GM23338 (cell line): Measurements from ENCODE around the gene SSB. TPM values are rescaled to one million over a fixed set of nuclear protein-coding genes. Genes with fewer than 3 reads are reported as not detected.

ENCODE experiments used
- ATAC-seq: fragments of 200-7000 bp; cut with Tn5 transposase; 3 replicates; pipeline ENCODE4 v1.9.1; 2020
- DNase-seq: peaks from one replicate; pipeline ENCODE4 v3.0.0-alpha.2; 2015; ENCODE audit warnings: low spot score
- H2AFZ ChIP-seq: fragments of 200-600 bp; sonication (generic); 2 replicates; pipeline ENCODE4 v1.8.0; 2016; ENCODE audit warnings: antibody characterized with exemption, mild to moderate bottlenecking, moderate library complexity
- H3F3A ChIP-seq: fragments of 200-600 bp; sonication (generic); replicated peaks from 2 replicates; pipeline ENCODE4 v1.8.0; 2017; ENCODE audit warnings: antibody characterized with exemption, mixed run types, low read depth
- H3K27ac ChIP-seq: fragments of 200-600 bp; sonication (generic); 2 replicates; pipeline ENCODE4 v1.6.1; 2016; ENCODE audit warnings: low read depth
- H3K27me3 ChIP-seq: fragments of 200-600 bp; sonication (generic); 2 replicates; pipeline ENCODE4 v1.8.0; 2016; ENCODE audit warnings: mild to moderate bottlenecking, mixed run types, moderate library complexity; ENCODE audit not compliant: insufficient read depth
- H3K36me3 ChIP-seq: fragments of 200-600 bp; sonication (generic); 2 replicates; pipeline ENCODE4 v1.8.0; 2016; ENCODE audit warnings: mild to moderate bottlenecking; ENCODE audit not compliant: insufficient read depth
- H3K4me1 ChIP-seq: fragments of 200-600 bp; sonication (generic); 2 replicates; pipeline ENCODE4 v1.8.0; 2016; ENCODE audit warnings: mild to moderate bottlenecking, moderate library complexity; ENCODE audit not compliant: insufficient read depth
- H3K4me2 ChIP-seq: fragments of 200-600 bp; sonication (generic); 2 replicates; pipeline ENCODE4 v1.7.1; 2017; ENCODE audit warnings: mixed run types
- H3K4me3 ChIP-seq: fragments of 200-600 bp; sonication (generic); 2 replicates; pipeline ENCODE4 v1.6.1; 2016; ENCODE audit warnings: mixed run types
- H3K79me2 ChIP-seq: fragments of 200-600 bp; sonication (generic); replicated peaks from 2 replicates; pipeline ENCODE4 v1.8.0; 2017; ENCODE audit warnings: mild to moderate bottlenecking; ENCODE audit not compliant: insufficient read depth
- H3K9me2 ChIP-seq: fragments of 200-600 bp; sonication (generic); 2 replicates; pipeline ENCODE4 v1.8.0; 2017; ENCODE audit not compliant: insufficient read depth
- H4K20me1 ChIP-seq: fragments of 200-600 bp; sonication (generic); replicated peaks from 2 replicates; pipeline ENCODE4 v1.8.0; 2017; ENCODE audit warnings: mild to moderate bottlenecking; ENCODE audit not compliant: insufficient read depth
- H3K27ac Mint-ChIP-seq: 2 replicates; pipeline ENCODE4 v1.8.0; 2020; ENCODE audit warnings: inconsistent platforms, mild to moderate bottlenecking, moderate library complexity, mixed read lengths
- H3K27me3 Mint-ChIP-seq: 3 replicates; pipeline ENCODE4 v1.8.0; 2022; ENCODE audit warnings: low read depth, mild to moderate bottlenecking, moderate library complexity, mixed read lengths, inconsistent platforms; ENCODE audit not compliant: insufficient read depth, poor library complexity
- H3K36me3 Mint-ChIP-seq: 3 replicates; pipeline ENCODE4 v1.8.0; 2021; ENCODE audit warnings: low read depth, mild to moderate bottlenecking, inconsistent platforms, moderate library complexity, mixed read lengths
- H3K4me1 Mint-ChIP-seq: 3 replicates; pipeline ENCODE4 v1.8.0; 2020; ENCODE audit warnings: mild to moderate bottlenecking, inconsistent platforms, mixed read lengths
- H3K4me3 Mint-ChIP-seq: 3 replicates; pipeline ENCODE4 v1.8.0; 2021; ENCODE audit warnings: moderate library complexity, mild to moderate bottlenecking, inconsistent platforms, mixed read lengths
- H3K9me3 Mint-ChIP-seq: 3 replicates; pipeline ENCODE4 v1.8.0; 2020; ENCODE audit warnings: moderate library complexity, mild to moderate bottlenecking, inconsistent platforms, mixed read lengths
- CREB1 ChIP-seq: fragments of 250-450 bp; sonication (Bioruptor Pico); IDR thresholded peaks from 2 replicates; pipeline ENCODE4 v1.5.0; 2020; ENCODE audit warnings: low read depth, mild to moderate bottlenecking, moderate library complexity
- NANOG ChIP-seq: IDR thresholded peaks from 2 replicates; pipeline ENCODE4 v1.6.1; 2016; ENCODE audit warnings: antibody characterized with exemption, borderline replicate concordance
- ZNF114 ChIP-seq: fragments of 250-450 bp; sonication (Bioruptor Pico); IDR thresholded peaks from 2 replicates; pipeline ENCODE4 v1.5.0; 2020; ENCODE audit warnings: mild to moderate bottlenecking, moderate library complexity
- ZNF331 ChIP-seq: fragments of 250-450 bp; sonication (Bioruptor Pico); IDR thresholded peaks from 2 replicates; pipeline ENCODE4 v1.5.0; 2020; ENCODE audit warnings: low read depth, mild to moderate bottlenecking, moderate library complexity
- polyA plus RNA-seq: library from polyadenylated mRNA; unstranded; fragments of >200 nt; fragmentation: Nextera tagmentation; extraction: Ambion mirVana; gene quantifications from 2 replicates; pipeline ENCODE4 v1.2.1, GENCODE V29; 2016
- total RNA-seq: library from RNA; depleted of rRNA; stranded (reverse); fragments of >200 nt; shearing (Covaris generic); gene quantifications from 2 replicates; pipeline ENCODE4 v1.2.3, GENCODE V29; 2014
- TF ChIP-seq, protein P1 (sequence below): IDR thresholded peaks from one replicate; pipeline ENCODE4 v1.6.1; 2018; ENCODE audit warnings: antibody characterized with exemption; ENCODE audit not compliant: unreplicated experiment
- TF ChIP-seq, protein P2 (sequence below): IDR thresholded peaks from 2 replicates; pipeline ENCODE4 v1.6.1; 2016; ENCODE audit warnings: antibody characterized with exemption

Gene SSB
- total and polyA plus RNA-seq, 2 experiments from 2014 or later, result 246 to 1,104 TPM

DNA sequence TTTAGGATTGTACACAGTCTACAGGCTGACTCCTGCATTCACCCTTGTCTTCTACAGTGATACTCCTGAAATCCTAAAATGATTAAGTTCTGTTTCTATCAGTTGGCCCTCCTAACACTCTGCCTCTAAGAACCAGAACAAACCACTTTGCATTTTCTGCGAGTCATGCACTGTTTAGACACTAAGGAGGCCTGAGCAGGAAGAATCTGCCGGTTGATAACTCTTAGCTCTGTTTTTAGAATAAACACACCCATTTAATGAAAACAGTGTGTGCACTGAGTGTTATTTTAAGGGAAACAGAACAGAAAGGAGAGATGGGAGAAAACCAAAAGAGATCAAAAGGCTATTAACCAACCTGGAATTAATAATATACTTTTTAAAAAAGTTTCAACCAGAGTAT, 22.9 kb upstream of the SSB start (continued):
- TF ChIP-seq, protein P1, sequence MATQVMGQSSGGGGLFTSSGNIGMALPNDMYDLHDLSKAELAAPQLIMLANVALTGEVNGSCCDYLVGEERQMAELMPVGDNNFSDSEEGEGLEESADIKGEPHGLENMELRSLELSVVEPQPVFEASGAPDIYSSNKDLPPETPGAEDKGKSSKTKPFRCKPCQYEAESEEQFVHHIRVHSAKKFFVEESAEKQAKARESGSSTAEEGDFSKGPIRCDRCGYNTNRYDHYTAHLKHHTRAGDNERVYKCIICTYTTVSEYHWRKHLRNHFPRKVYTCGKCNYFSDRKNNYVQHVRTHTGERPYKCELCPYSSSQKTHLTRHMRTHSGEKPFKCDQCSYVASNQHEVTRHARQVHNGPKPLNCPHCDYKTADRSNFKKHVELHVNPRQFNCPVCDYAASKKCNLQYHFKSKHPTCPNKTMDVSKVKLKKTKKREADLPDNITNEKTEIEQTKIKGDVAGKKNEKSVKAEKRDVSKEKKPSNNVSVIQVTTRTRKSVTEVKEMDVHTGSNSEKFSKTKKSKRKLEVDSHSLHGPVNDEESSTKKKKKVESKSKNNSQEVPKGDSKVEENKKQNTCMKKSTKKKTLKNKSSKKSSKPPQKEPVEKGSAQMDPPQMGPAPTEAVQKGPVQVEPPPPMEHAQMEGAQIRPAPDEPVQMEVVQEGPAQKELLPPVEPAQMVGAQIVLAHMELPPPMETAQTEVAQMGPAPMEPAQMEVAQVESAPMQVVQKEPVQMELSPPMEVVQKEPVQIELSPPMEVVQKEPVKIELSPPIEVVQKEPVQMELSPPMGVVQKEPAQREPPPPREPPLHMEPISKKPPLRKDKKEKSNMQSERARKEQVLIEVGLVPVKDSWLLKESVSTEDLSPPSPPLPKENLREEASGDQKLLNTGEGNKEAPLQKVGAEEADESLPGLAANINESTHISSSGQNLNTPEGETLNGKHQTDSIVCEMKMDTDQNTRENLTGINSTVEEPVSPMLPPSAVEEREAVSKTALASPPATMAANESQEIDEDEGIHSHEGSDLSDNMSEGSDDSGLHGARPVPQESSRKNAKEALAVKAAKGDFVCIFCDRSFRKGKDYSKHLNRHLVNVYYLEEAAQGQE, result no peak

DNA sequence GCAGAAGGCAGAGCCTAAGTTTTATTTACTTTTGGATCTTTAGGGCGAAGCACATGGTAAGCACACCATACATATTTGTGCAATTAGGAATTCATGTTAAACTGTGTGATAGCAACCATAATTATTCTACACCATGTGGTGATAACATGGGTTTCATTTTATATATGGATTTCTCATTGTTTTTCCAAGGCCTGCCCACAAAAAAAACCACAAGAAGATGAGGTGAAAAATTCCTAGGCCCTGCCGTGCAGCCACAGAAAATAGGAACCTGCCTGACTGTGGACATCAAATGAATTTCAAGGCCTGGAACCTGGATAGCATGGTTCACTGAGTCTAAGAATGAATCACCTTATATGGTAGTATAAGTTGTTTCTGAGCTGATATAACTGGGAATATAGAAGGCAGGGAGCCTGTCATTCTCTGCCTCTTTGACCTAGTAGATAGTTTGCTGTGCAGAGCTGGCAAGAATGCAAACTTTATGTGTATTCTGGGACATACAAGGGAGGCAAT, 22.4 kb upstream of the SSB start:
- no peak for DNase-seq
- no peaks in the 10 kb centered on the region for H3K4me1 ChIP-seq
- no peaks in the 10 kb centered on the region for H3F3A ChIP-seq
- no peaks in the 10 kb centered on the region; the same call in 2 of the 3 replicates for H3K4me1 Mint-ChIP-seq
- no peaks in the 10 kb centered on the region for H3K36me3 Mint-ChIP-seq
- H3K27ac Mint-ChIP-seq, result no peak overlapping the region
- no peaks in the 10 kb centered on the region for H4K20me1 ChIP-seq
- H3K9me2 ChIP-seq, result no peaks in the 10 kb centered on the region
- no peak overlapping the region for H2AFZ ChIP-seq
- H3K27ac ChIP-seq, result no peak overlapping the region
- no peak overlapping the region for H3K4me3 Mint-ChIP-seq
- no peaks in the 10 kb centered on the region for H3K79me2 ChIP-seq
- no peaks in the 10 kb centered on the region for H3K27me3 ChIP-seq
- ATAC-seq, result no peak
- no peak for TF ChIP-seq CREB1 (CRISPR knock-in tag)
- no peak for TF ChIP-seq NANOG
- TF ChIP-seq, protein P2, sequence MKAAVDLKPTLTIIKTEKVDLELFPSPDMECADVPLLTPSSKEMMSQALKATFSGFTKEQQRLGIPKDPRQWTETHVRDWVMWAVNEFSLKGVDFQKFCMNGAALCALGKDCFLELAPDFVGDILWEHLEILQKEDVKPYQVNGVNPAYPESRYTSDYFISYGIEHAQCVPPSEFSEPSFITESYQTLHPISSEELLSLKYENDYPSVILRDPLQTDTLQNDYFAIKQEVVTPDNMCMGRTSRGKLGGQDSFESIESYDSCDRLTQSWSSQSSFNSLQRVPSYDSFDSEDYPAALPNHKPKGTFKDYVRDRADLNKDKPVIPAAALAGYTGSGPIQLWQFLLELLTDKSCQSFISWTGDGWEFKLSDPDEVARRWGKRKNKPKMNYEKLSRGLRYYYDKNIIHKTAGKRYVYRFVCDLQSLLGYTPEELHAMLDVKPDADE, result no peak
- TF ChIP-seq ZNF331, result no peak
- no peak for TF ChIP-seq ZNF114 (CRISPR knock-in tag)
- TF ChIP-seq, protein P1, result no peak
- no peak overlapping the region for H3K4me2 ChIP-seq
- no peaks in the 10 kb centered on the region for H3K27me3 Mint-ChIP-seq
- no peaks in the 10 kb centered on the region for H3K9me3 Mint-ChIP-seq
- H3K36me3 ChIP-seq, result no peaks in the 10 kb centered on the region
- H3K4me3 ChIP-seq, result no peak overlapping the region
